GM12872 (cell line): ENCODE data around the gene CDK14.

Source experiments
- CTCF ChIP-seq: IDR thresholded peaks from 3 replicates; pipeline ENCODE4 v1.5.1; 2011; ENCODE audit warnings: low read depth, mild to moderate bottlenecking, low read length, moderate library complexity; ENCODE audit not compliant: insufficient read depth

Gene CDK14

GRCh38 chr7:90596671-90597562 lies 796 bp downstream of the CDK14 start:
- peak; percentile 38; the same call in 2 of the 3 replicates for TF ChIP-seq CTCF

- no peak for TF ChIP-seq CTCF
Measured at GRCh38 chr7:90597563-90598253, 1.6 kb downstream of the CDK14 start.

- TF ChIP-seq CTCF: no peak
Measured at GRCh38 chr7:90599038-90599437, 2.9 kb downstream of the CDK14 start.

- no peak for TF ChIP-seq CTCF
Measured at GRCh38 chr7:90599892-90600555, 3.9 kb downstream of the CDK14 start.

- TF ChIP-seq CTCF: no peak
Measured at GRCh38 chr7:90602303-90602702, 6.2 kb downstream of the CDK14 start.

DNA sequence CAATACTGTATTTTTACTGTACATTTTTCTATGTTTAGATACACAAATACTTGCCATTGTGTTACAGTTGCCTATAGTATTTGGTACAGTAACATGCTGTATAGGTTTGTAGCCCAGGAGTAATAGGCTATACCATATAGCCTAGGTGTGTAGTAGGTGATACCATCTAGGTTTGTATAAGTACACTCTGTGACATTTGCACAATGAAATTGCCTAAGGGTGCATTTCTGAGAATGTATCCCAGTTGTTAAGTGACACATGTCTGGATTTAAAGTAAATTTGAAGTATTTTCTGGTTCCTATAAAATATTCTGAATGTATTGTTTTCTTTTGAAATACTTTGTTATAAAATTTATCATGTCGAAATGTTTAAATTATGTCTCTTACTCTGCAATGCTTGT lies 7.2 kb downstream of the CDK14 start:
- no peak for TF ChIP-seq CTCF

GRCh38 chr7:90604383-90604782 lies 8.3 kb downstream of the CDK14 start:
- no peak for TF ChIP-seq CTCF
